ENCODE data around the gene RGS3. TPM values are rescaled to one million over a fixed set of nuclear protein-coding genes. Genes with fewer than 3 reads are reported as not detected.

RGS3 gene
- total and polyA plus RNA-seq, 2 of the 13 experiments (the other 11 are each of a cell fraction or from before 2014, with no cell fraction given), result 17.1 to 28.8 TPM

- TF ChIP-seq ZUFSP (CRISPR knock-in tag; IDR thresholded peaks at IDR 0.05; ENCODE audit: borderline replicate concordance) (no peak), ISL2 (CRISPR knock-in tag; IDR thresholded peaks at IDR 0.05) (no peak), ZNF383 (CRISPR knock-in tag; IDR thresholded peaks at IDR 0.05; ENCODE audit: borderline replicate concordance) (no peak), CHCHD3 (CRISPR knock-in tag; IDR thresholded peaks at IDR 0.05) (no peak), KLF12 (CRISPR knock-in tag; IDR thresholded peaks at IDR 0.05; ENCODE audit: borderline replicate concordance) (no peak), ZNF432 (CRISPR knock-in tag; IDR thresholded peaks at IDR 0.05; ENCODE audit: borderline replicate concordance) (no peak), NFAT5 (CRISPR knock-in tag; IDR thresholded peaks at IDR 0.05) (no peak), PHF5A (CRISPR knock-in tag; IDR thresholded peaks at IDR 0.05; ENCODE audit: low read depth, unreplicated experiment) (no peak), ZNF646 (CRISPR knock-in tag; IDR thresholded peaks at IDR 0.05) (no peak), AGO1 (IDR thresholded peaks at IDR 0.05; ENCODE audit: low read depth, low read length, poor library complexity, severe bottlenecking) (no peak)
These were observed 63.3 kb downstream of the RGS3 start (continued) for GRCh38 chr9:113526841-113527240.
